GM06990 (cell line): ENCODE measurements around the gene RIGI.

Experiments
- DNase-seq: peaks from one replicate; pipeline ENCODE4 v3.0.0-alpha.2; 2011; ENCODE audit not compliant: insufficient read length; ENCODE audit errors: extremely low read depth
- H3K27me3 ChIP-seq: replicated peaks from 2 replicates; pipeline ENCODE4 v1.6.0; 2011; ENCODE audit warnings: low read length; ENCODE audit not compliant: control insufficient read depth, insufficient read depth
- H3K36me3 ChIP-seq: 2 replicates; pipeline ENCODE4 v1.5.1; 2011; ENCODE audit warnings: low read length; ENCODE audit not compliant: control insufficient read depth, insufficient read depth
- H3K4me3 ChIP-seq: replicated peaks from 2 replicates; pipeline ENCODE4 v1.5.1; 2011; ENCODE audit warnings: low read depth, mild to moderate bottlenecking, control low read depth, low read length
- TF ChIP-seq, protein P1 (sequence below): IDR thresholded peaks from 2 replicates; pipeline ENCODE4 v1.5.1; 2011; ENCODE audit warnings: low read length, control low read depth, mild to moderate bottlenecking, inconsistent platforms; ENCODE audit not compliant: insufficient read depth, poor library complexity, severe bottlenecking

Gene RIGI

GRCh38 chr9:32545884-32546283 lies 19.9 kb upstream of the RIGI start:
- TF ChIP-seq, protein P1, sequence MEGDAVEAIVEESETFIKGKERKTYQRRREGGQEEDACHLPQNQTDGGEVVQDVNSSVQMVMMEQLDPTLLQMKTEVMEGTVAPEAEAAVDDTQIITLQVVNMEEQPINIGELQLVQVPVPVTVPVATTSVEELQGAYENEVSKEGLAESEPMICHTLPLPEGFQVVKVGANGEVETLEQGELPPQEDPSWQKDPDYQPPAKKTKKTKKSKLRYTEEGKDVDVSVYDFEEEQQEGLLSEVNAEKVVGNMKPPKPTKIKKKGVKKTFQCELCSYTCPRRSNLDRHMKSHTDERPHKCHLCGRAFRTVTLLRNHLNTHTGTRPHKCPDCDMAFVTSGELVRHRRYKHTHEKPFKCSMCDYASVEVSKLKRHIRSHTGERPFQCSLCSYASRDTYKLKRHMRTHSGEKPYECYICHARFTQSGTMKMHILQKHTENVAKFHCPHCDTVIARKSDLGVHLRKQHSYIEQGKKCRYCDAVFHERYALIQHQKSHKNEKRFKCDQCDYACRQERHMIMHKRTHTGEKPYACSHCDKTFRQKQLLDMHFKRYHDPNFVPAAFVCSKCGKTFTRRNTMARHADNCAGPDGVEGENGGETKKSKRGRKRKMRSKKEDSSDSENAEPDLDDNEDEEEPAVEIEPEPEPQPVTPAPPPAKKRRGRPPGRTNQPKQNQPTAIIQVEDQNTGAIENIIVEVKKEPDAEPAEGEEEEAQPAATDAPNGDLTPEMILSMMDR, result no peak
- H3K4me3 ChIP-seq, result no peak overlapping the region

DNA sequence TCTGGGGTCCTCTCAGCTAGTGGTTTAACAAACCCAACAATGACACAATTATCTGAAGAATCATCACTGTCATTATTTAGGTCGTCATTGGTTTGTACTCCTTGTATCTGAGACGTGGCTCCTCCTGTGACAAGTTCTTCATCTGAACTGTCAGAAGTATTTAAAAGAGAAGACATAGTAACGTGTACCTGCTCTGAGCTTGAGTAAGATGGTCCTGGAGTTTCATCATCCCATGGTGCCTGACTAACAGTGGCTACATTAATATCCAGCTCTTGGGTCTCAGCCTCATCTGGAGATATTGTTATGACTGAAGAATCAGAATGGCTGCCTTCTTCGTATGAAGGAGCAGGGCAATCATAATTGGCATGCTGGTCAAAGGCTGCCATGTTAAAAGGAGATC lies 17.1 kb upstream of the RIGI start:
- Histone ChIP-seq H3K36me3 (no peaks in the 10 kb centered on the region; the same call in none of the 2 replicates), H3K27me3 (no peaks in the 10 kb centered on the region), H3K4me3 (no peak overlapping the region)
- DNase-seq, result no peak
- TF ChIP-seq, protein P1, result no peak

More at GRCh38 chr9:32545884-32546283, 19.9 kb upstream of the RIGI start:
- no peak for DNase-seq
- H3K36me3 ChIP-seq, result no peaks in the 10 kb centered on the region; the same call in 1 of the 2 replicates
- no peaks in the 10 kb centered on the region for H3K27me3 ChIP-seq

DNA sequence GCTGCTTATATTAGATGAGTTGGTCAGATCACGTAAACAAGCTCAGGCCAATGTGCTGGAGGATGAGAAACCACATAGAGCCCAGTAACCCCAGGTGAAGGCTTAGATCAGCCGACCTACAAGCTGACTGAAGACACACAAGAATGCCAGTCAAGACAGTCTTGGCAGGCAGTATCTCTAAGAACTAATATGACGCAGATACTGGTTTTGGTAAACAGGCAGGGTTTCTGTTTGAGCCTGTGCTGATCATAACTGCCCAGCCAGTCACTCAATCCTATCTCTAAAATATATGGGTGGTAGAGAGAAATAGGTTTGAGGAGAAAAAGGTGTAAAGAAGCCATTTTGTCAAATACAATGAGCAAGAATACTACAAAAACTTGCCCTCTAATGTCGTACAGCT lies 7.8 kb upstream of the RIGI start:
- DNase-seq, result no peak
- Histone ChIP-seq H3K4me3 (no peak overlapping the region), H3K36me3 (no peaks in the 10 kb centered on the region), H3K27me3 (no peaks in the 10 kb centered on the region)
- TF ChIP-seq, protein P1, result no peak

DNA sequence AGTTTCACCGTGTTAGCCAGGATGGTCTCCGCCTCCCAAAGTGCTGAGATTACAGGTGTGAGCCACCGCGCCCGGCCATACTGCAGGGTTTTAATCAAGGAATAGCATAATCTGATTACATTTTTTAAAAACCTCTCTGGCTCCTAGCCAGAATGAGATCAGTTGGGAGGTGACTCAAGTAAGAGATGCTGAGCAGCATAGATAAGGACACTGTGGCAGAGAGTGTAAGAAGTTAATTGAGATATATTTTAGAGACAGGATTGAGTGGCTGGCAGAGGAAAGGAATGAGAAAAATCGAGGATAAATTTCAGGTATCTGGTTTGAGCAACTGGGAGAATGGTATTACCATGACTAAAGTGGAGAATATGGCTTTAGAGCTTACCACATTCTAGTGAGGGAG lies 7.3 kb upstream of the RIGI start:
- H3K4me3 ChIP-seq, result no peak overlapping the region
- no peak for DNase-seq
- TF ChIP-seq, protein P1, result no peak
- no peaks in the 10 kb centered on the region for H3K27me3 ChIP-seq
- H3K36me3 ChIP-seq, result no peaks in the 10 kb centered on the region

GRCh38 chr9:32526707-32527048 lies 682 bp upstream of the RIGI start:
- peak overlapping the region; percentile 76 for H3K4me3 ChIP-seq
- no peaks in the 10 kb centered on the region for H3K36me3 ChIP-seq
- TF ChIP-seq, protein P1, result no peak
- no peaks in the 10 kb centered on the region for H3K27me3 ChIP-seq
- no peak for DNase-seq

- Histone ChIP-seq H3K27me3 (no peaks in the 10 kb centered on the region), H3K4me3 (peak overlapping the region; percentile 76), H3K36me3 (no peaks in the 10 kb centered on the region)
- no peak for DNase-seq
- TF ChIP-seq, protein P1, result no peak
These were observed 326 bp downstream of the RIGI start for GRCh38 chr9:32525709-32526030.
